Large intestine (tissue), 3 donors: ENCODE measurements around the gene TYR. TPM values are rescaled to one million over a fixed set of nuclear protein-coding genes. Genes with fewer than 3 reads are reported as not detected.
"Not testable (repeated sequence)": the region's sequence is repeated elsewhere in the genome, so short reads cannot be mapped to it uniquely, and the experiment has no call there.

Experiments
- DNase-seq, 2 donors: peaks; one replicate each; pipeline versions ENCODE4 v3.0.0 to v3.0.0-alpha.2; 2013
- H3K27ac ChIP-seq: one replicate; pipeline ENCODE4 v1.5.1; 2013; ENCODE audit warnings: low read length
- H3K27me3 ChIP-seq: 2 replicates; pipeline ENCODE4 v1.6.1; 2013; ENCODE audit warnings: low read length; ENCODE audit not compliant: control insufficient read depth, insufficient read depth
- H3K36me3 ChIP-seq: 2 replicates; pipeline ENCODE4 v1.6.1; 2013; ENCODE audit warnings: low read length; ENCODE audit not compliant: control insufficient read depth, insufficient read depth
- H3K4me1 ChIP-seq: one replicate; pipeline ENCODE4 v1.6.1; 2013; ENCODE audit warnings: low read length; ENCODE audit not compliant: control insufficient read depth, insufficient read depth
- H3K4me3 ChIP-seq: one replicate; pipeline ENCODE4 v1.5.1; 2013; ENCODE audit warnings: low read length
- H3K9me3 ChIP-seq: one replicate; pipeline ENCODE4 v1.6.1; 2013; ENCODE audit warnings: mild to moderate bottlenecking, low read depth, low read length, moderate library complexity; ENCODE audit not compliant: control insufficient read depth
- WGBS: methylation state at CpG from one replicate; pipeline ENCODE4 v1.1.5; 2013; ENCODE audit warnings: low lambda C conversion rate; ENCODE audit not compliant: insufficient coverage; 5-methylcytosine and 5-hydroxymethylcytosine counted together
- polyA plus RNA-seq: library from polyadenylated mRNA; unstranded; fragments of 120-200 nt; gene quantifications from one replicate; pipeline ENCODE4 v1.2.1, GENCODE V29; 2013

Gene TYR
- polyA plus RNA-seq, 1 donor = not detected

DNA sequence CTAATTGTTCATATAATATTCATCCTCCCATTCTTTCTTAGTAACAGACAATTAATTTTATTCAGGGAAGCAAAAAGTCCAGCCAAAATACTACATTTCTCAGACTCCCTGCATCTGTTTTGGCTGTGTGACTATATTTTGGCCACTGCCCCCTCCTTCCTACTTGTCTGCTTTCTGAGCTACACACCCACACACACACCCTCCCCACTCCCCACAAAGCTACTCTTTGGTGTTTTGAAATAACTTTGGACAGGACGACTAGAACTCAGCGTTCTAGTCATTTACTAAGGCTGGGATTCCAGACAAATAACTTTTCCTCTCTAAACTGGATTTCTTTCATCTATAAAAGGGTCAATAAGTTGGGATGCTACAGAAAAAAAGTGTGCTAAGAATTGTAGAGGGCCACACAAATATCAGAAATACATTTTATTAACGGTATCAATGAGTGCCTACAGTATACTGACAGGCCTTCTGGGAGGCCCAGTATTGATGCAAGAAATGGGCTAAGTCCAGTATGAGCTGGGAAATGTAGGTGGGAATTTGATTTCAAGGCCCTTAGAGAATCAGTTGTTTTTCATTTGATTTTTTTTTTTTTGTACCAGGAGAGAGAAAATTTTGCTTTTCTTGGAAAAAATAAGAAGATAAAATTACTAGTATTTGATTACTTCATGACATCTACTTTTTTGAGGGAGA is 165.4 kb downstream of the TYR start:
- H3K36me3 ChIP-seq, H3K27ac ChIP-seq, DNase-seq, H3K4me3 ChIP-seq, H3K9me3 ChIP-seq, H3K4me1 ChIP-seq, H3K27me3 ChIP-seq: not testable (repeated sequence)
- no CpG with 5 or more reads among the region's 3 CpGs for WGBS

Other genes with a start within 250 kb of the TYR start
- gene GRM5, start 111.9 kb upstream of the TYR start, polyA plus RNA-seq = 0.06 TPM